H7 (cell line): ENCODE measurements around the gene TMEM181. TPM values are rescaled to one million over a fixed set of nuclear protein-coding genes. Genes with fewer than 3 reads are reported as not detected.
A peak's percentile ranks its signal among the peaks of the same experiment; 100 is the strongest.
"Not testable (repeated sequence)": the region's sequence is repeated elsewhere in the genome, so short reads cannot be mapped to it uniquely, and the experiment has no call there.

Experiments used
- DNase-seq: peaks from one replicate; pipeline ENCODE4 v3.0.0; 2012
- H3K27me3 ChIP-seq: 2 replicates; pipeline ENCODE4 v1.6.0; 2011; ENCODE audit warnings: mild to moderate bottlenecking, low read length; ENCODE audit not compliant: control insufficient read depth, insufficient read depth
- H3K36me3 ChIP-seq: replicated peaks from 2 replicates; pipeline ENCODE4 v1.5.1; 2011; ENCODE audit warnings: low read length; ENCODE audit not compliant: control insufficient read depth, insufficient read depth
- H3K4me3 ChIP-seq: 2 replicates; pipeline ENCODE4 v1.5.1; 2011; ENCODE audit warnings: low read depth, mild to moderate bottlenecking, control low read depth, low read length, moderate library complexity; ENCODE audit not compliant: insufficient read depth
- total RNA-seq: library from RNA; depleted of rRNA; stranded (reverse); fragments of >200 nt; shearing (Covaris generic); gene quantifications from 2 replicates; pipeline ENCODE4 v1.2.3, GENCODE V29; 2014

The TMEM181 gene
- total RNA-seq, 1 experiment from 2014 or later, result 14.5 TPM

- H3K36me3 ChIP-seq, result peaks cover 31% of the 10 kb centered on the region
These were observed 47.7 kb downstream of the TMEM181 start for GRCh38 chr6:158607411-158608170.

GRCh38 chr6:158608221-158608620 is 48.3 kb downstream of the TMEM181 start:
- Histone ChIP-seq H3K27me3 (no peaks in the 10 kb centered on the region), H3K36me3 (peaks cover 31% of the 10 kb centered on the region), H3K4me3 (no peak overlapping the region)
- no peak for DNase-seq

More at GRCh38 chr6:158607411-158608170, 47.7 kb downstream of the TMEM181 start:
- DNase-seq, result no peak
- no peak overlapping the region for H3K4me3 ChIP-seq
- H3K27me3 ChIP-seq, result no peaks in the 10 kb centered on the region

- Histone ChIP-seq H3K36me3 (peaks cover 30% of the 10 kb centered on the region), H3K4me3 (no peak overlapping the region), H3K27me3 (no peaks in the 10 kb centered on the region)
- no peak for DNase-seq
These were observed 49.7 kb downstream of the TMEM181 start for GRCh38 chr6:158609455-158610155.

DNA sequence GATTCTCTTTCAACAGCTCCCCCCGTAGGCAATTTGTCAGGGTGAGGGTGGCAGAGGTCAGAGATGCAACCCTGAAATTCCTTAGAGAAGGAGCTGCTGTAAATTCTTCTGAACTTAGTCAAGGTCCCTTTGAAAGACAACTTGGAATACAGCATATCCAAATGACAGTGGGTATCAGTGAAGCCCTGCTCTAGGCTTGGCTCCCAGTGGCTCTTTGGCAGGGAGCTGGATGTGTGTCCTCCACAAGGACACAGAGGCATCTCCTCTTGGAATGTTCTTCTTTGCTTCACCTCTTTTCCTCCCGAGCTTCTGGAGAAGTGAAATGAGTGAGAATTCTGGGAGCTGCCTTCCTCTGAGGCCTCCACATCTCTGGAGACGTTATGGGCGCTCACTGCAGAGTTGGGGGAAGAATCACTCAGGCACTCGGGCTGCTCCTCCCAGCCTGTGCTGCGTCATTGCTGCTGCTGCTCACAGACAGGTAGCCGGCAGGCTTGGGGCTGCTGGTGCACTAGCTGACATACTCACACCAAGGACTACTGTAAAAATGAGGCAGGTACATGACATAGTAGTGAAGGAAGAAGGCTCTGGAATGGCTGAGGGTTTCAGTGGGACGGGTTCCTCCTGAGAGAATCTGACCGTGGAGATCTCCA is 50.6 kb downstream of the TMEM181 start:
- Histone ChIP-seq H3K36me3 (peaks cover 30% of the 10 kb centered on the region), H3K27me3 (no peaks in the 10 kb centered on the region), H3K4me3 (no peak overlapping the region)
- DNase-seq, result no peak

GRCh38 chr6:158611039-158611438 is 51.1 kb downstream of the TMEM181 start:
- peaks cover 28% of the 10 kb centered on the region for H3K36me3 ChIP-seq
- DNase-seq, result no peak
- no peak overlapping the region for H3K4me3 ChIP-seq
- no peaks in the 10 kb centered on the region for H3K27me3 ChIP-seq

DNA sequence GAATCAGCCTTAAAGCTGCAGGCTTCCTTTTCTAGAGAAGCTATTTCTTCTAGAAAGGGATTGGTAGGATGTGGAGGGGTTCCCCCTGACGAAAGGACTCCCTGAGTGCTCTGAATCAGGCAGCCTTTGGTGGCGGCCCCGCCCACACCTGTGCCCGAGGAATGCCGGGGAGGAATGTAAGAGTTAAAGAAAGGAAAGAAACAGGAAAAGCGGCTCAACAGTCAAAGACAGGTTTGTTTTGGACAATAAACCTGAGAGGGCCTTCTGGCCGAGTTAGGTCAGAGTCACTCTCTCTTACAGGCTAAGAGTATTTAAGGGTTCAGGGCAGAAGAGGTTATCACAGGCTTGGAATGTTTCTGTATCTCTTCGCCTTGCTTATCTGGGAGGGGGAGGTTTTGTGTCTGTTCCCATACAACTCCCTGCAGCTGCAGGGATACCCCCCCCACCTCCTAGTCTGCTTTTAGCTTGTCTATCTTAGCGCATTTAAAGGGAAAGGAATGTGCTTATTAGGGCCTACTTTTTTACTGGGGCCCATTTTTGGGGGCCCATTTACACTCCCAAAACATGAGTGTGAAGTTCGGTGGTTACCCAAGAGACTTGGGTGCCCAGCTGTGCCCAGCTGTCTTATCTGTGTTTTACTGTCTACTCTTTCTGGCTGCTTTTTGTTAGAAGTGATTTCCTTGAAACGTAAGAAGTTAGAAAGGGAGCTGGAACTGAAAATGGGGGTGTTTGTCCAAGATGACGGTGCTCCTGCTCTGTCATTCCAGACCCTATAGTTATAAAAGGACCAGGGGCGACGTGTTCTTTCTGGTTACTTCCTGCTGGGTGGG is 51.9 kb downstream of the TMEM181 start:
- peaks cover 25% of the 10 kb centered on the region for H3K36me3 ChIP-seq
- no peaks in the 10 kb centered on the region for H3K27me3 ChIP-seq
- H3K4me3 ChIP-seq, result no peak overlapping the region
- peak; percentile 88 for DNase-seq

- not testable (repeated sequence) for DNase-seq, H3K4me3 ChIP-seq, H3K27me3 ChIP-seq
- peaks cover 14% of the 10 kb centered on the region for H3K36me3 ChIP-seq
These were observed 54.7 kb downstream of the TMEM181 start for GRCh38 chr6:158614606-158615005.

DNA sequence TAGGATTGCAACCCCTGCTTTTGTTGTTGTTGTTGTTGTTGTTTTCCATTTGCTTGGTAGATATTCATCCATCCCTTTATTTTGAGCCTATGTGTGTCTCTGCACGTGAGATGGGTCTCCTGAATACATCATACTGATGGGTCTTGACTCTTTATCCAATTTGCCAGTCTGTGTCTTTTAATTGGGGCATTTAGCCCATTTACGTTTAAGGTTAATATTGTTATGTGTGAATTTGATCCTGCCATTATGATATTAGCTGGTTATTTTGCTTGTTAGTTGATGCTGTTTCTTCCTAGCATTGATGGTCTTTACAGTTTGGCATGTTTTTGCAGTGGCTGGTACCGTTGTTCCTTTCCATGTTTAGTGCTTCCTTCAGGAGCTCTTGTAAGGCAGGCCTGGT is 58.4 kb downstream of the TMEM181 start:
- not testable (repeated sequence) for H3K27me3 ChIP-seq, H3K36me3 ChIP-seq, DNase-seq, H3K4me3 ChIP-seq

DNA sequence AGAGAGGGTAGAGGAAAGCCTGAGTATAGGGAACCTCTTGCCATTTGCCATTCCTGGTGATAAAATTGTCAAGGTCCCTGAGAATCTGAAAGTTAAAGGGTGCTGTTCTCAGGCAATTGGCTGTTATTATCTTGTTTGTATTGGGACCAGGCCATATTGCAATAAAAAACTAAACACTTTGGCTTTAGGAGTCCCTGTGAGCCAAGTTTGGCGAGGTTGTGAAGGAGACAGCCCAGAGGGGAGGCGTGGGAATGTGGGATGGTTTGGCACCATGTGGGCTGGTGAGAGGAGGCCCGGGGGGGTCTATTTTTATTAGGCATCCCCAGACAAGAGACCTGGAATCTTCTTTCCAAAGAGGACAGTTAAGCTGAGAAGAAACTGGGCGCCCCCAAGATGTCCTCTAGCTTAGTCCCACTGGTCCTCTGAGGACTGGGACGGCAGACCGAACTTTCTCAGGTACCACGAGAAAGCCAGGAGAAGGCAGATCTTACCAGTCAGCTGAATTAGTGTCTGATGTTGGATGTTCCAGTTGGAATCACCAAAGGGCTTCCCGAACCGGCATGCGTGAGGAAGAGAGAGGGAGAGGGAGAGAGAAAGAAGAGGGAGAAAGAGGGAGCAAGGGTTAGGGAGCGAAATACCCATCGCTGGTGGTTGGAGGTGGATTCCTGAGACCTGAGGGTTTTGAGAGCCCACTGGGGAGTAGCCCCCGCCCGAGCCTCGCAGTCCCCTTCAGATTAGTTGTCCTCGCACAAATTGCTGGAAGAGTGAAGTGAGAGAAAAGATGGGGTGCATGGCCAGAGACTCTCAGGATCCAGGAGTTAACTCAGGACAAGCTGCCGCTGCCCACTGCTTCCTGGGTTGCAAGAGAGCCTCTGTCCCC is 60.3 kb downstream of the TMEM181 start:
- no peak overlapping the region for H3K4me3 ChIP-seq
- peaks cover 9% of the 10 kb centered on the region for H3K36me3 ChIP-seq
- DNase-seq, result no peak
- H3K27me3 ChIP-seq, result no peaks in the 10 kb centered on the region

GRCh38 chr6:158620963-158621693 is 61.2 kb downstream of the TMEM181 start:
- no peak for DNase-seq
- Histone ChIP-seq H3K36me3 (peaks cover 11% of the 10 kb centered on the region), H3K27me3 (no peaks in the 10 kb centered on the region), H3K4me3 (no peak overlapping the region)

DNA sequence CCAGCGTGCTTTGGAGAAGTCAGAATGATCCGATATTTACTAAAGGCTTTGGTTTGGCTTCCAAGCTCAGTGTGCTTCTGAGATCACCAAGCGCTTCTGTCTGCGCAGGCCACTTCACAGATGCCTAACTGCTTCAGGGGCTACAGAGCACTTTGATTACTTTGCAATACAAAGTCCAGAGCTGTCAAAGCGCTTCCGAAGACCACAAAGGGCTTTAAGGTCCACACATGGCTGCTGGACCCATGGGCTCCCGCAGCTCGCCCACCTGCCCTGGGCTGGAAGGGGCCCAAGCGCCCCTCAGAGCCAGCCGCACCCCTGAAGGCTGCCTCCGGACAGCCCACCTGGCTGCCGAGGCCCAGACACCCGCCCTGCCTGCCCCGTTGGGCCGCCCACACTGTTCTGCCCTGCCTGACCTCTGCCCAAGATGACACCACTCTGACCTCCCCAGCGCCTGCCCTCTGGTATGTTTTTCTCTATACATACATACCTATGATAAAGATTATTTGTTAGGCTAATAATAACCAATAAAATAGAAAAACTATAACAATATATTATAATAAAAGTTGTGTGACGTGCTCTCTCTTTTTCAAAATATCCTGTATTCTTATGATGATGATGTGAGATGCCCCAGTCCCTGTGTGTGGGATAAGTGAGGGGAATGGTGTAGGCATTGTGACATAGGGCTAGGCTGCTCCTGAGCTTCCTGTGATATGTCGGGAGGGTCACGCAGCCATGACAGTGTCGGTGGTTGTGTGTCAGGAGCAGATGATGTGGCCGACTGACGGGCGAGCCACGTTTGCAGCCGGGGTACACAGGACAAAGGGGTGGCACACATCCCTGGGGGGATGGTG is 62.0 kb downstream of the TMEM181 start:
- no peak for DNase-seq
- no peaks in the 10 kb centered on the region for H3K27me3 ChIP-seq
- H3K4me3 ChIP-seq, result no peak overlapping the region
- H3K36me3 ChIP-seq, result peaks cover 17% of the 10 kb centered on the region

GRCh38 chr6:158622545-158623190 is 62.8 kb downstream of the TMEM181 start:
- H3K36me3 ChIP-seq, result peaks cover 21% of the 10 kb centered on the region
- H3K4me3 ChIP-seq, result no peak overlapping the region
- no peaks in the 10 kb centered on the region for H3K27me3 ChIP-seq
- no peak for DNase-seq
